ENCODE data around the gene SLIRP. TPM values are rescaled to one million over a fixed set of nuclear protein-coding genes. Genes with fewer than 3 reads are reported as not detected.

Gene SLIRP
- polyA plus RNA-seq, 1 of the 3 experiments (the other 2 are of a cell fraction) = 306 TPM

DNA sequence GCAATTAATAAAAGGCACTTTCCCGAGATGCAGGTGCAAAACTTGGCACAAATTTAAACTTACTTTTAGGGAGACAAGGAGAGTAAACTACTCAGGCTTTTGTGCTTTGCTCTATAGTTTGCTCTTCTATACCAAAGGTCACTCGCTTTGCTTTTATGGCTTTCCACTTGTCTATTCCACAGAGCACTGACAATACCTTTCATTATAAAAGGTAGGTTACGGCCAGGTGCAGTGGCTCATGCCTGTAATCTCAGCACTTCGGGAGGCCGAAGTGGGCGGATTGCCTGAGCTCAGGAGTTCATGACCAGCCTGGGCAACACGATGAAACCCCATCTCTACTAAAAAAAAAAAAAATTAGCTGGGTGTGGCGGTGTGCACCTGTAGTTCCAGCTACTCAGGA, 33.0 kb upstream of the SLIRP start:
- no peaks in the 10 kb centered on the region for H4K20me1 ChIP-seq (ENCODE audit: insufficient read depth)
- no peaks in the 10 kb centered on the region for H3K9me2 ChIP-seq
- no peak overlapping the region for H3K9ac ChIP-seq
- H3K36me3 ChIP-seq (replicated peaks in 1 of 2; ENCODE audit: control insufficient read depth in 1 of 2, insufficient read depth in 2 of 2, low read length in 1 of 2) = peaks cover 31 to 36% of the 10 kb centered on the region in 2 experiments
- no peak overlapping the region for H2AFZ ChIP-seq (ENCODE audit: low read depth)
- no peak for DNase-seq
- CTCF ChIA-PET = no interaction called here
- no peaks in the 10 kb centered on the region for H3K27me3 ChIP-seq (ENCODE audit: insufficient read depth)
- H3K4me2 ChIP-seq = no peak overlapping the region
- no peak for TF ChIP-seq POLR2AphosphoS5 (IDR thresholded peaks at IDR 0.05; ENCODE audit: low read depth, low read length)
- TF ChIP-seq RCOR1 (IDR thresholded peaks at IDR 0.05; ENCODE audit: low read length) = no peak
- TF ChIP-seq, protein P1, sequence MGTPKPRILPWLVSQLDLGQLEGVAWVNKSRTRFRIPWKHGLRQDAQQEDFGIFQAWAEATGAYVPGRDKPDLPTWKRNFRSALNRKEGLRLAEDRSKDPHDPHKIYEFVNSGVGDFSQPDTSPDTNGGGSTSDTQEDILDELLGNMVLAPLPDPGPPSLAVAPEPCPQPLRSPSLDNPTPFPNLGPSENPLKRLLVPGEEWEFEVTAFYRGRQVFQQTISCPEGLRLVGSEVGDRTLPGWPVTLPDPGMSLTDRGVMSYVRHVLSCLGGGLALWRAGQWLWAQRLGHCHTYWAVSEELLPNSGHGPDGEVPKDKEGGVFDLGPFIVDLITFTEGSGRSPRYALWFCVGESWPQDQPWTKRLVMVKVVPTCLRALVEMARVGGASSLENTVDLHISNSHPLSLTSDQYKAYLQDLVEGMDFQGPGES (IDR thresholded peaks at IDR 0.05; ENCODE audit: low read depth, low read length) = no peak
- TF ChIP-seq FOXM1 (IDR thresholded peaks at IDR 0.05; ENCODE audit: low read depth) = no peak
- TF ChIP-seq NRF1 (IDR thresholded peaks at IDR 0.05; ENCODE audit: low read depth, low read length) = no peak
- TF ChIP-seq ELF1 (IDR thresholded peaks at IDR 0.05) = no peak
- no peak for TF ChIP-seq YY1 (IDR thresholded peaks at IDR 0.05; ENCODE audit: low read depth)
- TF ChIP-seq, protein P2, sequence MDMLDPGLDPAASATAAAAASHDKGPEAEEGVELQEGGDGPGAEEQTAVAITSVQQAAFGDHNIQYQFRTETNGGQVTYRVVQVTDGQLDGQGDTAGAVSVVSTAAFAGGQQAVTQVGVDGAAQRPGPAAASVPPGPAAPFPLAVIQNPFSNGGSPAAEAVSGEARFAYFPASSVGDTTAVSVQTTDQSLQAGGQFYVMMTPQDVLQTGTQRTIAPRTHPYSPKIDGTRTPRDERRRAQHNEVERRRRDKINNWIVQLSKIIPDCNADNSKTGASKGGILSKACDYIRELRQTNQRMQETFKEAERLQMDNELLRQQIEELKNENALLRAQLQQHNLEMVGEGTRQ (IDR thresholded peaks at IDR 0.05; ENCODE audit: borderline replicate concordance, low read depth, low read length) = no peak
- no peaks in the 10 kb centered on the region for H3K9me3 ChIP-seq
- 89% methylated on average over 8 of the region's 8 CpGs for WGBS (ENCODE audit: low lambda C conversion rate)
- no peaks in the 10 kb centered on the region for H3K4me1 ChIP-seq (ENCODE audit: control insufficient read depth in 1 of 2, insufficient read depth in 2 of 2, low read depth in 1 of 2, low read length in 1 of 2)
- H3K4me3 ChIP-seq (ENCODE audit: low read depth in 2 of 2, low read length in 1 of 2) = no peak overlapping the region
- POLR2A ChIA-PET = no interaction called here
- no peaks in the 10 kb centered on the region for H3F3A ChIP-seq (replicated peaks; ENCODE audit: insufficient read depth)
- H3K27ac ChIP-seq (ENCODE audit: low read depth in 2 of 2, low read length in 1 of 2) = no peak overlapping the region
- H3K79me2 ChIP-seq (ENCODE audit: insufficient read depth) = no peaks in the 10 kb centered on the region

DNA sequence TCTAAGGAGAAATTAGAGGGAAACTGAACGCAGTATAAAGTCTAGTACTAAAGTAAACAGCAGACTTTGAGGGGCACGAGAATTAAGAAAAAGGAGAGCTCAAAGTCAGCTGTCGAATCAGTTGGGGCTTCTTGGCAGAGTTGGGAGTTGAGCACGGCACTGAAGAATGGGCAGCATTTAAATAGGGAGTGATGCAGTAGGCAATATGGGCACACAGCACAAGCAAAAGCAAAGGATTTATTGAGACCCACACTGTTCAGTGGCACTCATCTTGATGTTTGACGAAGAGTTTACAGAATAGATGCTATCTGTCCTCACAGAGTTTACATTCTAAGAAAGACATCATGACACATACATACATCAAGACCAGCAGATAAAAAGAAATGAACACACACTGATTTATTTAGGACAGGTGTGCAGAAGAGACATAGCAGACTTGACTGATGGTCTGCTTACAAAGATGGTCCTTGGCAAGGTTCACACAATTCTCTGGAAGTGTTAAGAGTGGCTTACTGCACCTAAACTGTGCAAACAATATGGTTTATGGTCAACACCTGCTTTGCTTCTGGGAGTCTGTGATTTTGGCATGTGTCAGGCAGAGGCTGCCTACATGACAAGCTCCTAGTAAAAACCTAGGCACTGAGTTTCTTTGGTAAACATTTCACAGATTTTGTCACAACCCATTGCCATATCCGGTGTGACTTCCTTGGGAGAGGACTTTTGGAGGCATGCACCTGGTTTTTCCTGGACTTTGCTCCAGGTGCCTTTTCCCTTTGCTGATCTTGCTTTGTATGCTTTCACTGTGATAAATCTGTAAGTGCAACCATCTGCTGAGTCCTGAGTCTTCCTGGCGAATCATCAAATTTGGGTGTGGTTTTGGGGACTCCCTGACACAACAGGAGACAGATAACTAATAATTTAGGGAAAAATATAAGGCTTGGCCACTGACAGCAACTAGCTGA, 26.4 kb upstream of the SLIRP start:
- Histone ChIP-seq H3K27ac (ENCODE audit: low read depth in 2 of 2, low read length in 1 of 2) (peak overlapping the region in 1 of 2 experiments; percentile 18; a peak in 1 of 4 replicates), H3K79me2 (ENCODE audit: insufficient read depth) (no peaks in the 10 kb centered on the region), H2AFZ (ENCODE audit: low read depth) (no peak overlapping the region), H3F3A (replicated peaks; ENCODE audit: insufficient read depth) (peaks cover 4% of the 10 kb centered on the region), H3K4me2 (peak overlapping the region; percentile 20), H3K9me3 (no peaks in the 10 kb centered on the region), H3K27me3 (ENCODE audit: insufficient read depth) (no peaks in the 10 kb centered on the region), H3K9me2 (no peaks in the 10 kb centered on the region), H3K36me3 (replicated peaks in 1 of 2; ENCODE audit: control insufficient read depth in 1 of 2, insufficient read depth in 2 of 2, low read length in 1 of 2) (peaks cover 10 to 14% of the 10 kb centered on the region in 2 experiments), H3K4me3 (ENCODE audit: low read depth in 2 of 2, low read length in 1 of 2) (no peak overlapping the region), H3K9ac (no peak overlapping the region), H4K20me1 (ENCODE audit: insufficient read depth) (no peaks in the 10 kb centered on the region), H3K4me1 (ENCODE audit: control insufficient read depth in 1 of 2, insufficient read depth in 2 of 2, low read depth in 1 of 2, low read length in 1 of 2) (peaks cover 0 to 9% of the 10 kb centered on the region in 2 experiments; a peak in 1 of 4 replicates)
- DNase-seq = no peak
- WGBS (ENCODE audit: low lambda C conversion rate) = 86% methylated on average over 7 of the region's 7 CpGs
- CTCF ChIA-PET = interaction anchor here (0.8 kb wide), 1 partner anchor 21 kb away, joined by 3 read pairs; no protein-coding TSS in a partner anchor
- POLR2A ChIA-PET = interaction anchor here (1.1 kb wide), 1 partner anchor 406 kb away, joined by 3 read pairs; no protein-coding TSS in a partner anchor
- no peak for TF ChIP-seq GATA2 (CRISPR knock-in tag; IDR thresholded peaks at IDR 0.05)
- TF ChIP-seq ELF1 (IDR thresholded peaks at IDR 0.05) = no peak
- TF ChIP-seq, protein P3, sequence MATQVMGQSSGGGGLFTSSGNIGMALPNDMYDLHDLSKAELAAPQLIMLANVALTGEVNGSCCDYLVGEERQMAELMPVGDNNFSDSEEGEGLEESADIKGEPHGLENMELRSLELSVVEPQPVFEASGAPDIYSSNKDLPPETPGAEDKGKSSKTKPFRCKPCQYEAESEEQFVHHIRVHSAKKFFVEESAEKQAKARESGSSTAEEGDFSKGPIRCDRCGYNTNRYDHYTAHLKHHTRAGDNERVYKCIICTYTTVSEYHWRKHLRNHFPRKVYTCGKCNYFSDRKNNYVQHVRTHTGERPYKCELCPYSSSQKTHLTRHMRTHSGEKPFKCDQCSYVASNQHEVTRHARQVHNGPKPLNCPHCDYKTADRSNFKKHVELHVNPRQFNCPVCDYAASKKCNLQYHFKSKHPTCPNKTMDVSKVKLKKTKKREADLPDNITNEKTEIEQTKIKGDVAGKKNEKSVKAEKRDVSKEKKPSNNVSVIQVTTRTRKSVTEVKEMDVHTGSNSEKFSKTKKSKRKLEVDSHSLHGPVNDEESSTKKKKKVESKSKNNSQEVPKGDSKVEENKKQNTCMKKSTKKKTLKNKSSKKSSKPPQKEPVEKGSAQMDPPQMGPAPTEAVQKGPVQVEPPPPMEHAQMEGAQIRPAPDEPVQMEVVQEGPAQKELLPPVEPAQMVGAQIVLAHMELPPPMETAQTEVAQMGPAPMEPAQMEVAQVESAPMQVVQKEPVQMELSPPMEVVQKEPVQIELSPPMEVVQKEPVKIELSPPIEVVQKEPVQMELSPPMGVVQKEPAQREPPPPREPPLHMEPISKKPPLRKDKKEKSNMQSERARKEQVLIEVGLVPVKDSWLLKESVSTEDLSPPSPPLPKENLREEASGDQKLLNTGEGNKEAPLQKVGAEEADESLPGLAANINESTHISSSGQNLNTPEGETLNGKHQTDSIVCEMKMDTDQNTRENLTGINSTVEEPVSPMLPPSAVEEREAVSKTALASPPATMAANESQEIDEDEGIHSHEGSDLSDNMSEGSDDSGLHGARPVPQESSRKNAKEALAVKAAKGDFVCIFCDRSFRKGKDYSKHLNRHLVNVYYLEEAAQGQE (IDR thresholded peaks at IDR 0.05; ENCODE audit: low read depth, low read length) = no peak
- TF ChIP-seq POLR2AphosphoS5 (IDR thresholded peaks at IDR 0.05; ENCODE audit: low read depth, low read length) = no peak
- TF ChIP-seq TCF12 (IDR thresholded peaks at IDR 0.05) = 0 out of 2 replicates have a peak, but pooled peaks have one; percentile 6
- no peak for TF ChIP-seq MEF2A (IDR thresholded peaks at IDR 0.05; ENCODE audit: borderline replicate concordance, low read depth)
